Nephron progenitor cell (in vitro differentiated cells): ENCODE measurements around the gene RNF113B.

ENCODE experiments used
- DNase-seq: peaks from one replicate; pipeline ENCODE4 v3.0.0; 2021
- H3K27ac Mint-ChIP-seq: 2 replicates; pipeline ENCODE4 v1.8.0; 2021; ENCODE audit warnings: mild to moderate bottlenecking, moderate library complexity, mixed read lengths
- H3K27me3 Mint-ChIP-seq: 2 replicates; pipeline ENCODE4 v1.8.0; 2021; ENCODE audit warnings: mild to moderate bottlenecking, low read depth, mixed read lengths; ENCODE audit not compliant: poor library complexity
- H3K36me3 Mint-ChIP-seq: 2 replicates; pipeline ENCODE4 v1.8.0; 2021; ENCODE audit warnings: low read depth, mixed read lengths
- H3K4me1 Mint-ChIP-seq: 2 replicates; pipeline ENCODE4 v1.8.0; 2021; ENCODE audit warnings: mixed read lengths
- H3K4me3 Mint-ChIP-seq: 2 replicates; pipeline ENCODE4 v1.8.0; 2021; ENCODE audit warnings: mild to moderate bottlenecking, moderate library complexity, mixed read lengths
- H3K9me3 Mint-ChIP-seq: 2 replicates; pipeline ENCODE4 v1.8.0; 2021; ENCODE audit warnings: mild to moderate bottlenecking, moderate library complexity, mixed read lengths
- TF ChIP-seq, protein P1 (sequence below): fragments of 200-600 bp; sonication (generic); IDR thresholded peaks from 2 replicates; pipeline ENCODE4 v1.5.0; 2021; ENCODE audit warnings: antibody characterized with exemption

RNF113B gene

DNA sequence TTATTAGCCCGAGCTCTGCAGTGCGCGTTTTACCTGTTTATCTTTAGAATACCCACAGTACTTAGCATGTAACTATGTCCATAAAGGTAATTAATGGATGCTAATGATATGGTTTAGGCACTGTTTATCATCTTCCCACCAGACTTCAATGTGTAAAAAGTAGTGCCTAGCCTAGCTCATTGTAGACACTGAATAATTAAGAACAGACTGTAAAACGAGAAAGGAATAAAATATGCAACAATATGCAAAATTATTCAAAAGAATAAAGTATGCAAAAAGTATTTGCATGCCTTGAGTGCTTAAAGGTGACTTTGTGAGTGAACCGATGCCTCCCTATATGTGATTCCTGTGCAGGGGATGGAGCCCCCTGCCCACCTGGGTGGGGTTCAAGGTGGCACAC is 35.7 kb upstream of the RNF113B start:
- Mint-ChIP-seq H3K9me3 (peaks cover 37% of the 10 kb centered on the region), H3K4me1 (peaks cover 72% of the 10 kb centered on the region), H3K36me3 (peaks cover 67% of the 10 kb centered on the region), H3K4me3 (no peak overlapping the region), H3K27ac (no peak overlapping the region), H3K27me3 (peaks cover 3% of the 10 kb centered on the region)
- TF ChIP-seq, protein P1, sequence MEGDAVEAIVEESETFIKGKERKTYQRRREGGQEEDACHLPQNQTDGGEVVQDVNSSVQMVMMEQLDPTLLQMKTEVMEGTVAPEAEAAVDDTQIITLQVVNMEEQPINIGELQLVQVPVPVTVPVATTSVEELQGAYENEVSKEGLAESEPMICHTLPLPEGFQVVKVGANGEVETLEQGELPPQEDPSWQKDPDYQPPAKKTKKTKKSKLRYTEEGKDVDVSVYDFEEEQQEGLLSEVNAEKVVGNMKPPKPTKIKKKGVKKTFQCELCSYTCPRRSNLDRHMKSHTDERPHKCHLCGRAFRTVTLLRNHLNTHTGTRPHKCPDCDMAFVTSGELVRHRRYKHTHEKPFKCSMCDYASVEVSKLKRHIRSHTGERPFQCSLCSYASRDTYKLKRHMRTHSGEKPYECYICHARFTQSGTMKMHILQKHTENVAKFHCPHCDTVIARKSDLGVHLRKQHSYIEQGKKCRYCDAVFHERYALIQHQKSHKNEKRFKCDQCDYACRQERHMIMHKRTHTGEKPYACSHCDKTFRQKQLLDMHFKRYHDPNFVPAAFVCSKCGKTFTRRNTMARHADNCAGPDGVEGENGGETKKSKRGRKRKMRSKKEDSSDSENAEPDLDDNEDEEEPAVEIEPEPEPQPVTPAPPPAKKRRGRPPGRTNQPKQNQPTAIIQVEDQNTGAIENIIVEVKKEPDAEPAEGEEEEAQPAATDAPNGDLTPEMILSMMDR = no peak
- DNase-seq = no peak

DNA sequence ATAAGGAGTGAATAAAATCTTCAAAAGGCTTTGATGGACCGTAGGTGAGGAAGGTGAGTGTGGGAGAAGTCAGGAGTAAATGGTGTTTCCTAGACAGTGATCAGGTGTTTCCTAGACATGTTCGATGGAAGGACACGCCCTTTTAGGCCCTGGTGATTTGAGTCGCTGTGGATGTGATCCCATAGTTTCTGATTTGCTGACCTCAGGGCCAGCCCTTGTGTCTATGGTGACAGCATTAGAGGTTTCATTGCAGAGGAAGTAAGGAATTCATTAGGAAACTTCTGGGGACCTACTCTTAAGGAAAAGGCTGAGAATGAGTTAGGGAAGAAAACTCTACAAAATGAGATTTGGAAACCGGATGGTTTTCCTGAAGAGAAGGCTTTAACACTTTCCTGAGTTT is 31.5 kb upstream of the RNF113B start:
- Mint-ChIP-seq H3K4me3 (no peak overlapping the region), H3K9me3 (peaks cover 69% of the 10 kb centered on the region), H3K36me3 (peaks cover 86% of the 10 kb centered on the region), H3K4me1 (peaks cover 43% of the 10 kb centered on the region), H3K27ac (peak overlapping the region; percentile 57), H3K27me3 (peaks cover 3% of the 10 kb centered on the region)
- DNase-seq = no peak
- TF ChIP-seq, protein P1 = no peak

DNA sequence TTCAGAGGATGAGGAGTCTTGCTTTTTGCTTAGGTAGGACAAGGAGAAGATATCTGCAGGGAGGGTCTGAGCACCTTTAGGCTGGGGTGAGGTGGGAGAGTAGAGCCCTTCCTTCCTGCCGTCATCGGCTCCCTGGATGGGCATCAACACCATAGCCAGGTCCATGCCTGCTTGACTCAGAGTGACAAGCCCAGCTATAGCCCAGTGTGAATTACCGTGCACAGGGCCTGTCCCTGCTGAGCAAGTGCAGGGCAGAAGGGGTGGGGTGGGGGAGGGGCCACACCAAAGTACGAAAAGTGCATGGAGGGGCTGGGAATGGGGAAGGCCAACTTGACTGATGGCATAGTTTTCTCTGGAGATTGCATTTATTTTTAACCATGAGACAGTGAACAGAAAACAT is 30.3 kb upstream of the RNF113B start:
- H3K4me3 Mint-ChIP-seq = no peak overlapping the region
- DNase-seq = no peak
- H3K27me3 Mint-ChIP-seq = peaks cover 3% of the 10 kb centered on the region
- H3K4me1 Mint-ChIP-seq = peaks cover 40% of the 10 kb centered on the region
- TF ChIP-seq, protein P1 = no peak
- H3K9me3 Mint-ChIP-seq = peaks cover 73% of the 10 kb centered on the region
- peak overlapping the region; percentile 9 for H3K27ac Mint-ChIP-seq
- H3K36me3 Mint-ChIP-seq = peaks cover 92% of the 10 kb centered on the region

DNA sequence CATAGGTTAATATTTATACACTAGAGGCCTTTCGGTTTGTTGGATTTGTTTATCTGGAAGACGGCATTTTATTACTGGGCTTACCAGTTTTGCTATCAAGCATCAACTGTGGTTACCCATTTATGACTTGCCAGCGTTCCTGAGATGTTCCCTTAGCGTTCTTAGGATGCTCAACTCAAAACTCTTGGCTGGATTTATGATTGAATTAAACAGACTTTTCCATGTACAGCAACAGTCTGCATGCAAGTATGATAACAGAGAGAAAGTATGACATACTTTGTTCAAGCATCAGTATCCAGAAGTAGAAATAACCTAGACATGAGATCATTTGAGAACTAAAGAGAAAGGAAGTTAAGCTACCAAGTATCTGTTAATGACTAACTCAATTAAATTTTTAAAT is 29.9 kb upstream of the RNF113B start:
- no peak for DNase-seq
- Mint-ChIP-seq H3K4me1 (peaks cover 41% of the 10 kb centered on the region), H3K36me3 (peaks cover 92% of the 10 kb centered on the region), H3K27ac (peak overlapping the region; percentile 9), H3K27me3 (peaks cover 3% of the 10 kb centered on the region), H3K9me3 (peaks cover 75% of the 10 kb centered on the region), H3K4me3 (no peak overlapping the region)
- TF ChIP-seq, protein P1 = no peak

DNA sequence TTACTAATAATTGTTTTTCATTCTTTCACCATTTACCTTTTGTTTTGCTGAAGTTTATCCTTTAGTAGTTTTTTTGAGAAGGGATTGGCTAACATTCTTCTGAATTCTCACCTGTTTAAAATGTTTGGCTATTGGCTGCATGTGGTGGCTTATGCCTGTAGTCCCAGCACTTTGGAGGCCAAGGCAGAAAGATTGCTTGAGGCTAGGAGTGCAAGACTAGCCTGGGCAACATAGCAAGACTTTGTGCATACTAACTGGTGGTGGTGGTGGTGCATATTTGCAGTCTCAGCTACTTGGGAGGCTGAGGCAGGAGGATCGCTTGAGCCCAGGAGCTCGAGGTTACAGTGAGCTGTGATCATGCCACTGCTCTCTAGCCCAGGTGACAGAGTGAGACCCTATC is 27.5 kb upstream of the RNF113B start:
- Mint-ChIP-seq H3K4me3 (no peak overlapping the region), H3K4me1 (peaks cover 59% of the 10 kb centered on the region), H3K9me3 (peaks cover 57% of the 10 kb centered on the region), H3K36me3 (peaks cover 72% of the 10 kb centered on the region), H3K27ac (no peak overlapping the region), H3K27me3 (no peaks in the 10 kb centered on the region)
- no peak for DNase-seq
- TF ChIP-seq, protein P1 = no peak

DNA sequence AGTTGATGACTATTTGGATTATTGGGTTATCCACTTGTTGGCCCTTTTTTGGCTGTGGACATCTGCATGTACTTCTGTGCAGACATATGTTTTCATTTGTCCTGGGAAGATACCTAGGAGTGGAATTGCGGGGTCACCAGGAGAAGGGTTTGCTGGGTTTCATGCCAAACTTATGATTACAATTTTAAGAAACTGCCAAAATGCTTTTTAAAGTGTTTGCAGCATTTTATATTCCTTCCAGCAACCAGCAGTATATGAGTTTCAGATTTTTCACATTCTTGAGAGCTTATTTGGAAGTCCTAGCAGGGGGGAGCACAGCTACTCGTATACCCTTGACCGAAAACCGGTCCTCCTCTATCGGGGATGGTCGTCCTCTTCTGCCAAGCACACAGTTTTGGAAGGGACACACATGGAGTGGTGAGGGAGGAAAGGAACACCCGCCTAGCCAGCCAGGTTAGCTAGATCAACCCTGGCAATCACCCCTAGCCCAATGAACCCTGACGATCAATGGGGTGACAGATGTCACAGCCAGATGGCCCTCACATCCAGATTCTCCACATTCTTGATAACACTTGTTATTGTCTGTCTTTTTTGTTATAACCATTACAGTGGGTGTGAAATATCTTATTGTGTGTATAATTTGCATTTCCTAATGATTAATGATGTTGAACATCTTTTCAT is 26.7 kb upstream of the RNF113B start:
- no peak overlapping the region for H3K27ac Mint-ChIP-seq
- no peak overlapping the region for H3K4me3 Mint-ChIP-seq
- H3K4me1 Mint-ChIP-seq = peaks cover 66% of the 10 kb centered on the region
- H3K36me3 Mint-ChIP-seq = peaks cover 69% of the 10 kb centered on the region
- peaks cover 51% of the 10 kb centered on the region for H3K9me3 Mint-ChIP-seq
- H3K27me3 Mint-ChIP-seq = no peaks in the 10 kb centered on the region
- TF ChIP-seq, protein P1 = no peak
- no peak for DNase-seq
